Endodermal cell (in vitro differentiated cells): ENCODE results near the gene THSD7A. TPM values are rescaled to one million over a fixed set of nuclear protein-coding genes. Genes with fewer than 3 reads are reported as not detected.

ENCODE experiments used
- DNase-seq: peaks from one replicate; pipeline ENCODE4 v3.0.0-alpha.2; 2017
- H3K27ac ChIP-seq: 2 replicates; pipeline ENCODE4 v1.5.1; 2013; ENCODE audit warnings: mild to moderate bottlenecking, low read depth, low read length, moderate library complexity
- H3K27me3 ChIP-seq: 2 replicates; pipeline ENCODE4 v1.6.1; 2013; ENCODE audit warnings: mild to moderate bottlenecking, low read length, moderate library complexity; ENCODE audit not compliant: insufficient read depth, control insufficient read depth, poor library complexity, severe bottlenecking
- H3K36me3 ChIP-seq: 2 replicates; pipeline ENCODE4 v1.7.0; 2013; ENCODE audit warnings: mild to moderate bottlenecking, low read length, moderate library complexity; ENCODE audit not compliant: control insufficient read depth, insufficient read depth
- H3K4me1 ChIP-seq: one replicate; pipeline ENCODE4 v1.7.0; 2013; ENCODE audit warnings: low read length; ENCODE audit not compliant: control insufficient read depth, insufficient read depth
- H3K4me3 ChIP-seq: 2 replicates; pipeline ENCODE4 v1.5.1; 2013; ENCODE audit warnings: mild to moderate bottlenecking, low read length, moderate library complexity
- H3K9ac ChIP-seq: 2 replicates; pipeline ENCODE4 v1.6.1; 2013; ENCODE audit warnings: mild to moderate bottlenecking, low read length, moderate library complexity; ENCODE audit not compliant: poor library complexity, severe bottlenecking; ENCODE audit errors: extremely low read depth
- H3K9me3 ChIP-seq: 2 replicates; pipeline ENCODE4 v1.6.1; 2013; ENCODE audit warnings: mild to moderate bottlenecking, low read length, moderate library complexity; ENCODE audit not compliant: control insufficient read depth
- H3K27ac Mint-ChIP-seq: 2 replicates; pipeline ENCODE4 v1.8.0; 2020; ENCODE audit warnings: mixed read lengths
- H3K27me3 Mint-ChIP-seq: 2 replicates; pipeline ENCODE4 v1.8.0; 2021; ENCODE audit warnings: mild to moderate bottlenecking, mixed read lengths; ENCODE audit not compliant: insufficient read depth
- H3K36me3 Mint-ChIP-seq: 2 replicates; pipeline ENCODE4 v1.8.0; 2020; ENCODE audit warnings: low read depth, mixed read lengths
- H3K4me1 Mint-ChIP-seq: 2 replicates; pipeline ENCODE4 v1.8.0; 2020; ENCODE audit warnings: mixed read lengths
- H3K4me3 Mint-ChIP-seq: 2 replicates; pipeline ENCODE4 v1.8.0; 2020; ENCODE audit warnings: mild to moderate bottlenecking, moderate library complexity, mixed read lengths
- H3K9me3 Mint-ChIP-seq: 2 replicates; pipeline ENCODE4 v1.8.0; 2020; ENCODE audit warnings: mild to moderate bottlenecking, mixed read lengths
- CTCF ChIP-seq: fragments of 200-600 bp; sonication (generic); conservative IDR thresholded peaks from 2 replicates; pipeline ENCODE4 v1.5.0; 2021; ENCODE audit warnings: antibody characterized with exemption, mild to moderate bottlenecking
- WGBS, 2 experiments: methylation state at CpG; one replicate each; pipeline versions ENCODE4 v1.1.5 to v1.1.7; 2013; ENCODE audit warnings: missing lambda C conversion rate in 2 of 2, mixed read lengths in 1 of 2; ENCODE audit not compliant: insufficient coverage in 1 of 2, insufficient read length in 1 of 2; 5-methylcytosine and 5-hydroxymethylcytosine counted together
- total RNA-seq, 2 donors: library from RNA; stranded (reverse); fragmentation: NEBNext Ultra II Directional in 1 of 2; extraction: Animal tissue kit (Norgen Biotek cat#: 25700) in 1 of 2; gene quantifications; 2 replicates in 1 of 2; 3 replicates in 1 of 2; pipeline ENCODE4 v1.2.1, GENCODE V29; 2021

The THSD7A gene
- total RNA-seq, 2 donors from 2014 or later: 0.73 to 1.3 TPM

DNA sequence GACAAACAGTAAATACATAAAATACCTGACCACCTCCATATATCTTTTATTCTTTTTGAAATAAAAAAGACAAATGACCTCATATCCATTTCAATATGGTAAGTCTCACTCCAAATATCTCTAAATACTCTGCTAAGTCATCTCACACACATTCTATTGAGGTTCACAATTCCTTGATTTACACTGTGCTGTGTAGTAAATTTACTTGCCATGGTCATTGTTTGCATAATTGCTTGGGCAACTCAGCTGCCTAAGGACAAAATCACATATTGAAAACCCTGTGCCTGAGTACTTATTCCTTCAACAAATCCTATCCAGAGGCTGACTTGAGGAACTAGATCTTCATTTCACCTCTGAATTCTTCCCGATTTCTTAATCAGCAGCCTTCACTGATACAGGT lies 176.4 kb downstream of the THSD7A start:
- H3K4me3 ChIP-seq: no peak overlapping the region
- no peaks in the 10 kb centered on the region for H3K36me3 Mint-ChIP-seq
- no peaks in the 10 kb centered on the region for H3K36me3 ChIP-seq
- H3K4me1 ChIP-seq: no peaks in the 10 kb centered on the region
- no peak overlapping the region for H3K4me3 Mint-ChIP-seq
- 89 to 100% methylated on average over 1 of the region's 1 CpG for WGBS, 2 experiments
- H3K9me3 ChIP-seq: no peaks in the 10 kb centered on the region
- no peak for DNase-seq
- H3K27ac ChIP-seq: no peak overlapping the region
- TF ChIP-seq CTCF: no peak
- no peak overlapping the region for H3K27ac Mint-ChIP-seq
- H3K4me1 Mint-ChIP-seq: peaks cover 6% of the 10 kb centered on the region
- no peaks in the 10 kb centered on the region for H3K9me3 Mint-ChIP-seq
- H3K27me3 Mint-ChIP-seq: no peaks in the 10 kb centered on the region
- H3K27me3 ChIP-seq: no peaks in the 10 kb centered on the region
- H3K9ac ChIP-seq: no peak overlapping the region

- Mint-ChIP-seq H3K4me3 (no peak overlapping the region), H3K36me3 (no peaks in the 10 kb centered on the region), H3K27ac (no peak overlapping the region), H3K27me3 (no peaks in the 10 kb centered on the region), H3K4me1 (peaks cover 6% of the 10 kb centered on the region), H3K9me3 (no peaks in the 10 kb centered on the region)
- no peaks in the 10 kb centered on the region for H3K27me3 ChIP-seq
- H3K9me3 ChIP-seq: no peaks in the 10 kb centered on the region
- H3K4me3 ChIP-seq: no peak overlapping the region
- TF ChIP-seq CTCF: no peak
- DNase-seq: no peak
- H3K4me1 ChIP-seq: no peaks in the 10 kb centered on the region
- H3K36me3 ChIP-seq: no peaks in the 10 kb centered on the region
- H3K27ac ChIP-seq: no peak overlapping the region
- no peak overlapping the region for H3K9ac ChIP-seq
Measured at GRCh38 chr7:11655163-11655562, 176.8 kb downstream of the THSD7A start.

DNA sequence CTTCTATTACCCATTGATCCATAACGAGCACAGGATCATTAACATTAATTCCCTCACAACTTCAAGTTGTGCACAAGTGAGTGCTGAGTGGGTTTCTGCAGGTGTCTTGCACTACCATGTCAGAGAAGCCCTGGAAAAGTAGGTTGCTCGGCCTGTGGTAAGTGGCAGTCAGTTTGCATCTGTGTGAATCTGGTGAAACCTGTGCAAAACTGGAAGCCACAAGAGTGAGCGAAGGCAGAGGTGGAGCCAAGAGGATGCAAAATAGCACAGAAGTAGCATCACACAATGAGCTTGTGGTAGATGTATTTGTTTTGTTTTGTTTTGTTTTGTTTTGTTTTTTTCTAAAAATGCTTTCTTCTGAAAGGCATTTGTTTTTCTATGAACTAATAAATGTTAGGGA lies 181.5 kb downstream of the THSD7A start:
- Mint-ChIP-seq H3K27ac (no peak overlapping the region), H3K4me1 (no peaks in the 10 kb centered on the region), H3K4me3 (no peak overlapping the region), H3K36me3 (no peaks in the 10 kb centered on the region), H3K27me3 (no peaks in the 10 kb centered on the region), H3K9me3 (no peaks in the 10 kb centered on the region)
- Histone ChIP-seq H3K9ac (no peak overlapping the region), H3K27me3 (no peaks in the 10 kb centered on the region), H3K4me1 (no peaks in the 10 kb centered on the region), H3K27ac (no peak overlapping the region), H3K36me3 (no peaks in the 10 kb centered on the region), H3K9me3 (no peaks in the 10 kb centered on the region), H3K4me3 (no peak overlapping the region)
- DNase-seq: no peak
- 90 to 92% methylated on average over 3 of the region's 3 CpGs for WGBS, 2 experiments
- TF ChIP-seq CTCF: no peak
